ENCODE data around the gene MRPL14. TPM values are rescaled to one million over a fixed set of nuclear protein-coding genes. Genes with fewer than 3 reads are reported as not detected.

MRPL14 gene
- total and polyA plus RNA-seq, 2 of the 8 experiments (the other 6 are each of a cell fraction or from before 2014, with no cell fraction given) = 82.0 to 97.1 TPM

DNA sequence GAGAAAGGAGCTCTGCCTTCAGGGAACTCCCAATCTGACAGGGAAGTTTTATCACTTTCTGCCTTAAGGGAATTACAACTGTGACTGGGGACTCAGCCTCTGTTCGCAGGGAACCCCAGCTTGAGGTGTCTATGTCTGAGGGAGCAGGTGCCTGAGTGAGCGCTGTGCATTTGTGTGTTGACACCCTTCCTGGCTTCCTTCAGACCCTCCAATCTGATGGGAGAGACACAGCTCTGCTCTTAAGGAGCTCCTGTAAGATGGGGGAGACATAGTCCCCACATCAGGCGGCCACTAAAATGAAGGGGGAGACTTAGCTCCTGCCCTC, 62.3 kb downstream of the MRPL14 start (continued):
- no peak for TF ChIP-seq CTBP2 (IDR thresholded peaks at IDR 0.05; ENCODE audit: borderline replicate concordance, insufficient read depth, insufficient read length, low read length)
